BJ (cell line): ENCODE data around the gene SH3RF1. TPM values are rescaled to one million over a fixed set of nuclear protein-coding genes. Genes with fewer than 3 reads are reported as not detected.

Experiments used
- CTCF ChIA-PET: fragments of 350-600 bp; formaldehyde crosslinking; extraction: SDS; loops from one replicate; lab custom pipeline; 2021; ENCODE audit warnings: antibody characterized with exemption, inconsistent platforms; lab: Yijun Ruan, JAX
- POLR2A ChIA-PET: fragments of 300-600 bp; sonication (Branson Sonifier 250); formaldehyde crosslinking; extraction: SDS; loops from one replicate; lab custom pipeline; 2021; ENCODE audit warnings: antibody characterized with exemption; lab: Charles Lee
- DNase-seq: peaks from one replicate; pipeline ENCODE4 v3.0.0-alpha.2; 2011; ENCODE audit warnings: low read depth
- H3K27me3 ChIP-seq: 2 replicates; pipeline ENCODE4 v1.6.0; 2011; ENCODE audit warnings: low read length; ENCODE audit not compliant: control insufficient read depth, insufficient read depth
- H3K36me3 ChIP-seq: 2 replicates; pipeline ENCODE4 v1.5.1; 2011; ENCODE audit warnings: low read length; ENCODE audit not compliant: control insufficient read depth, insufficient read depth
- H3K4me3 ChIP-seq: 2 replicates; pipeline ENCODE4 v1.5.1; 2011; ENCODE audit warnings: low read depth, mild to moderate bottlenecking, control low read depth, low read length
- polyA plus RNA-seq: library from polyadenylated mRNA; depleted of rRNA; stranded (reverse); fragments of >200 nt; gene quantifications from 2 replicates; pipeline ENCODE4 v1.2.3, GENCODE V29; 2011
- TF ChIP-seq, protein P1 (sequence below): IDR thresholded peaks from 2 replicates; pipeline ENCODE4 v1.5.1; 2011; ENCODE audit warnings: low read depth, mild to moderate bottlenecking, control low read depth, inconsistent platforms, low read length, moderate library complexity; ENCODE audit not compliant: insufficient read depth

The SH3RF1 gene
- polyA plus RNA-seq, 1 experiment = 38.8 TPM

DNA sequence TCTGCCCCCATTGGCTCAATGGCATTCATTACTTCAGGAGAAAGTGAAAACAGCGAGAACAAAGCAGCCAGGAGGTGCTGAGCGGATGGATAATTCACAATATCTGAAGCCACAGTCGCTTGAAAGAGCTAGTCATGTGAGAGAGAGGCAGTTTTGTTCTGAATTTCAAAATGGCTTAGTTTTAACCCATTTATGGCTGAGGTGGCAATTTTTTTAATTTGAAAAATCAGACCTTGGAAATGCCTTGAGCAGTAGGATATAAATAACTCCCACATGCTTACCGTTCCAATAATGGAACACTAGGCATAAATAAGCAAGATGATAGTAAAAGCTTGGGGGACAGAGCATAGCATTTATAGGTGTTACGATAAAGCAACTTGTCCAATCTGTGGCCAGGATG, 203.8 kb downstream of the SH3RF1 start:
- Histone ChIP-seq H3K36me3 (no peaks in the 10 kb centered on the region), H3K27me3 (no peaks in the 10 kb centered on the region), H3K4me3 (no peak overlapping the region)
- CTCF ChIA-PET = no interaction called here
- TF ChIP-seq, protein P1, sequence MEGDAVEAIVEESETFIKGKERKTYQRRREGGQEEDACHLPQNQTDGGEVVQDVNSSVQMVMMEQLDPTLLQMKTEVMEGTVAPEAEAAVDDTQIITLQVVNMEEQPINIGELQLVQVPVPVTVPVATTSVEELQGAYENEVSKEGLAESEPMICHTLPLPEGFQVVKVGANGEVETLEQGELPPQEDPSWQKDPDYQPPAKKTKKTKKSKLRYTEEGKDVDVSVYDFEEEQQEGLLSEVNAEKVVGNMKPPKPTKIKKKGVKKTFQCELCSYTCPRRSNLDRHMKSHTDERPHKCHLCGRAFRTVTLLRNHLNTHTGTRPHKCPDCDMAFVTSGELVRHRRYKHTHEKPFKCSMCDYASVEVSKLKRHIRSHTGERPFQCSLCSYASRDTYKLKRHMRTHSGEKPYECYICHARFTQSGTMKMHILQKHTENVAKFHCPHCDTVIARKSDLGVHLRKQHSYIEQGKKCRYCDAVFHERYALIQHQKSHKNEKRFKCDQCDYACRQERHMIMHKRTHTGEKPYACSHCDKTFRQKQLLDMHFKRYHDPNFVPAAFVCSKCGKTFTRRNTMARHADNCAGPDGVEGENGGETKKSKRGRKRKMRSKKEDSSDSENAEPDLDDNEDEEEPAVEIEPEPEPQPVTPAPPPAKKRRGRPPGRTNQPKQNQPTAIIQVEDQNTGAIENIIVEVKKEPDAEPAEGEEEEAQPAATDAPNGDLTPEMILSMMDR = no peak
- no peak for DNase-seq
- POLR2A ChIA-PET = interaction anchor here (0.6 kb wide), 1 partner anchor 426 kb away, joined by 5 read pairs; no protein-coding TSS in a partner anchor

GRCh38 chr4:169064296-169064695, 206.5 kb downstream of the SH3RF1 start:
- Histone ChIP-seq H3K27me3 (no peaks in the 10 kb centered on the region), H3K4me3 (no peak overlapping the region), H3K36me3 (no peaks in the 10 kb centered on the region)
- TF ChIP-seq, protein P1 = no peak
- CTCF ChIA-PET = interaction anchor here (1.3 to 1.4 kb wide), 2 partner anchors 38 to 54 kb away, joined by 3 read pairs; partner anchors contain the start of gene CBR4
- POLR2A ChIA-PET = no interaction called here
- DNase-seq = no peak

GRCh38 chr4:169063441-169063840, 207.3 kb downstream of the SH3RF1 start:
- ChIA-PET CTCF (interaction anchor here (0.6 to 1.4 kb wide), 3 partner anchors 37 to 228 kb away, joined by 3 read pairs; partner anchors contain the start of gene CBR4), POLR2A (no interaction called here)
- no peak overlapping the region for H3K4me3 ChIP-seq
- TF ChIP-seq, protein P1 = no peak
- no peak for DNase-seq
- no peaks in the 10 kb centered on the region for H3K36me3 ChIP-seq
- no peaks in the 10 kb centered on the region for H3K27me3 ChIP-seq

DNA sequence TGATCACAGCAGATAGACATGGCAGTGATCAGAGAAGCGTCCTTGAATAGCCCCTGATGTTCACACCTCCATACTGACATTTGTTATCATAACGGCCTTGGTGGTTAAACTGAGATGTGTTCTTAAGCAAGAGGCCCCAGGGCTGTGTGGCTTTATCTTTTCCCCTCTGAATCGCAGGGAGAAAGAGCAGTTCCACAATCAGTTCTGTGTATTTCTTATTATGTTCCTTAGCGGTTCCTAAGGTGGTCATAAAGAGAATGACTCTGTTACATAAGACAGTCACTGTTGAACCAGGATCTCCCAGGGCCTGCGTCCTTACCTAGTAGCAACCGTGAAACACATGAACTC, 207.9 kb downstream of the SH3RF1 start:
- CTCF ChIA-PET = interaction anchor here (1.3 to 1.4 kb wide), 2 partner anchors 36 to 52 kb away, joined by 3 read pairs; partner anchors contain the start of gene CBR4

DNA sequence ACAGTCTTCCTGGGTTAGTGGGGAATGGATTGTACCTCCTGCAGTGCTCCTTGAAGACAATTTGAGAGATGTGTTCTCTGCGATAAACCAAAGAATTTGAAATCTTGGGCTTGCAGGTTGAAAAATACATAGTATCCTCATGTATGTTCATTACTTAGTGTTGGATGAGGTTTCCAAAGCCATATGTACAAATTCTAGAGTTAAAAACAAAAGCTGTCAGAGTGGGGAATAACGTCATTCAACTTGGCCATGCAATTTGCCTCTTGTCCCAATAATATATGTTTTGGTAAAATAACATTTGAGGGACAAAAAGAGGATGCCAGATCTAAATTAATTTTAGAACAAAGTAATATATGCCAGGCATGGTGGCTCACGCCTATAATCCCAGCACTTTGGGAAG, 209.4 kb downstream of the SH3RF1 start:
- no peak for DNase-seq
- Histone ChIP-seq H3K4me3 (no peak overlapping the region), H3K27me3 (no peaks in the 10 kb centered on the region), H3K36me3 (no peaks in the 10 kb centered on the region)
- ChIA-PET POLR2A (no interaction called here), CTCF (no interaction called here)
- TF ChIP-seq, protein P1 = no peak

More for the DNA sequence above, 207.9 kb downstream of the SH3RF1 start:
- POLR2A ChIA-PET = interaction anchor here (0.6 kb wide), 1 partner anchor 53 kb away, joined by 3 read pairs; the partner anchor contains the start of gene CBR4
- DNase-seq = no peak
- H3K27me3 ChIP-seq = no peaks in the 10 kb centered on the region
- no peak overlapping the region for H3K4me3 ChIP-seq
- TF ChIP-seq, protein P1 = no peak
- no peaks in the 10 kb centered on the region for H3K36me3 ChIP-seq
